Activated T-cell treated with anti-CD3 and anti-CD28 coated beads, Interleukin-2, amount 50 U/mL, for 1 hour (primary cell): ENCODE measurements around the gene HACL1.
"Not testable (repeated sequence)": the region's sequence is repeated elsewhere in the genome, so short reads cannot be mapped to it uniquely, and the experiment has no call there.

ENCODE experiments used
- DNase-seq: peaks from one replicate; pipeline ENCODE4 v3.0.0-alpha.2; 2020

HACL1 gene

DNA sequence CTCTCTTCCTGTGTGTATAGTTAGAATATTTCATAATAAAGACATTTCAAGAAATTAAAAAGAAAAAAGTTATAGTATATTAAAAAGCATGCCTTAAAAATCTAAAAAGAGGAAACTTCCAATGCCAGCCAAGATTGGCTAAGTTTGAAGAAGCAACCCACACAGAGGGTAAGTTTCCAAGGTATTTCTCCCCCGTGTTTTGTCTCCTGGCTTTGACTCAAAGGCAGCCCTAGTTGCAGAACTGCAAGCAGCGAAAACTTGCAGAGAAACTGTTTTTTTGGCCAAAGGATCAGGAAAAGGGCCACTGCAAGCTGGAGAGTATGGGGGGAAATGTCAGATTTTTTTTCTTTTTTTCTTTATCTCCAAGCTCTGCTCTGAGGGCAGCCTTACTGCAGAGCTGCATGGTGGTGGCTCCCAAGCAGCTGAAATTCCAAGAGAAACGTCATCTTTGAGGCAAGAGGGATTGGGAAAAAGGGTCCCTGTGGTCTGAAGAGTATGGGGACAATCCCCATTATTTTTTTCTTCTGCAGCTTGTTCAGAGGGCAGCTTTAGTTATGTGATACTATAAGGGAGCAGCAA, 23.0 kb downstream of the HACL1 start:
- no peak for DNase-seq

DNA sequence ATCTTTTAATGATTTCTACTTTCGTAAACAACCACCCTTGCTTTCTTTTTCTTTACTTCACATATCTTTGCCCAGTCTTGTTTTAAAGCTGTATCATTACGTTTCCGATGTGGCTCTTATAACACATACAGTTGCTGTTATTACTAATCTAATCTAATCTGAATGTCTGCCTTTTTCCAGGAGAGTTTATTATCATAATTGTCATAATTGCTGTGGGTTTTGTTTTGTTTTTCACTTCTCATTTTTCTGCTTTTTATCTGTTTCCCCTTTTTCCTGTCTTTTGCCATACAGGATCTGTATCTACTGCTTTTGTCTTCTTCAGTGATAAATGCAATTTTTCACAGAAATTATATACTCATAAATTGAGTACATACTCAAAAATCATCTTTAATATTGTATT, 24.9 kb downstream of the HACL1 start:
- DNase-seq: no peak

- no peak for DNase-seq
Measured at GRCh38 chr3:15575446-15575845, 25.9 kb downstream of the HACL1 start.

GRCh38 chr3:15572138-15572537, 29.2 kb downstream of the HACL1 start:
- no peak for DNase-seq

GRCh38 chr3:15563190-15563589, 38.2 kb downstream of the HACL1 start:
- no peak for DNase-seq

- DNase-seq: no peak
Measured at GRCh38 chr3:15562560-15562959, 38.8 kb downstream of the HACL1 start.

DNA sequence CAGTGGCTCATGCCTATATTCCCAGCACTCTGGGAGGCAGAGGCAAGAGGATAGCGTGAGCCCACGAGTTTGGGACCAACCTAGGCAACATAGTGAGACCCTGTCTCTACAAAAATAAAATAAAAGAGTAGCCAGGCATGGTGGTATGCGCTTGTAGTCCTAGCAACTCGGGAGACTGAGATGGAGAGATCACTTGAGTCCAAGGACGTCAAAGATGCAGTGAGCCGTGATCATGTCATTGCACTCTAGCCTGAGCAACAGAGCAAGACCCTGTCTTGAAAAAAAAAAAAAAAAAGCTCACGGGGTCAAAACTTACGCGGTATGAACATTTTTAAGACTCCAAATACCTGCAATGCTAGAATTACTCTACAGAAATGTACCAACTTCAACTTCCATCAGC, 42.8 kb downstream of the HACL1 start:
- DNase-seq: no peak

- DNase-seq: peak; percentile 42
Measured at GRCh38 chr3:15557511-15557946, 43.8 kb downstream of the HACL1 start.

- DNase-seq: no peak
Measured at GRCh38 chr3:15556512-15556911, 44.9 kb downstream of the HACL1 start.

- DNase-seq: no peak
Measured at GRCh38 chr3:15553749-15554148, 47.6 kb downstream of the HACL1 start.

GRCh38 chr3:15551902-15552301, 49.5 kb downstream of the HACL1 start:
- DNase-seq: no peak

DNA sequence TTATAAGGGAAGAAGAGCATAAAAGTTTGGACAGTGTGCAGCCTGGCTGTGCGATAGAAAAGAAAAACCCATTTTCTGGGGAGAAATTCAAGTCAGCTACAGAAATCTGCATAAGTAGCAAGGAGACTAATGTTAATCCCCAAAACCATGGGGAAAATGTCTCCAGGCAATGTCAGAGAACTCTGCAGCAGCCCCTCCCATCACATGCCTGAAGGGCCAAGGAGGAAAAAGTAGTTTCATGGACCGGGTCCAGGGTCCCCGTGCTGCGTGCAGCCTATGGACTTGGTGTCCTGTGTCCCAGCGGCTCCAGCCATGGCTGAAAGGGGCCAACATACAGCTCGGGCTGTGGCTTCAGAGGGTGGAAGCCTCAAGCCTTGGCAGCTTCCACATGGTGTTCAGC, 51.5 kb downstream of the HACL1 start:
- no peak for DNase-seq

DNA sequence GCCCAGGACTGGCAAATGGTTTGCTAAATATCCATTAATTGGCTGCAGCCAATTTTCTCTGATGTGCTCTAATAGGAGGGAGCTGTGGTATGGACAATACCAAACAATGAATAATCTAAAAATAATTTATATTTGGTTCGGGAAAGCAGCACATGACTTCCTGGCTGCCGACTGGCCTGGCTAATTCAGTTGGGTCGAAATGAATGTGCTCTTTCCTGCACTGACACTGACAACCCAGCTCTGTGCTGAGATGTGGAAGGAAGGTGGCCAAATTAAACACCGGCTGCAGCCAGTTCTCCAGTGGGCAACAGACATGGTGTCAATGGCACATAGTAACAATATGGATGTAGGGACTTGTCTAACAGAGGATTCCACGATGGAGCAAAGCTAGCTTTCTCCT, 58.8 kb downstream of the HACL1 start:
- no peak for DNase-seq

DNA sequence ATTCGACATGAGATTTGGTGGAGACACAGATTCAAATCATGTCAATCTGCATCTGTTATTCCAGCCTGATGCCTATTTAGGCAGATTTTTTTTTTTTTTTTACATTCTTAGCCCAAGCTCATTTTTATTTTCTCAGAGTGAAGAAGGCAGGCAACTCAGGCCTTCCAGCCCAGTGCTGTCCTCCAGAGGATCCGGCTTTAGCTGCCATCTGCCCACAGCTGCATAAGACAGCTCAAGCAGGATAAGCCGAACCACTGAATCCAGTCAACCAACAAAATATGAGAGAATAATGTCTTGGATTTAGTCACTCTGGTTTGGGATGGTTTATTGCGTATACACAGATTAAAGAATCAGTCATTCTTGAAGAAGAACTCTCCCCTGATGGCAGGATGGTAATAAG, 60.0 kb downstream of the HACL1 start:
- DNase-seq: no peak

DNA sequence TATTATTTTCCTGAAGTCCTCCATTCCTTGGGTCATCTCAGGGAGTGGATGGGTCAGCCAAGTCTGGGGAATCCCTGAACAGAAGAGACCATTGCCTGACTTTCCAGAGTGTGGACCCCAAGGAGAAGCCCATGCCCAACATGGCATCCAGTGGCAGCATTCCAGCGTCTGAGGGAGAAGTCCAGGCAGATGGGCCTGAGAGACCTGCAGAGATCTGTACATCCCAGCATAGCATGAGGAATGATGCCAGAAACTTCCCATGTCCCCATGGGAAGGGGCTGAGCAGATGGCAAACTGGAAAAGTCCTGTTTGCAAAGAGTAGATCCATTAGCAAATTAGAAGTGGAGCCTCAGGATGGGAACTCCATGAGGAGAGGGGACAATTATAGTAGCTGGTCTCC, 62.3 kb downstream of the HACL1 start:
- no peak for DNase-seq

- no peak for DNase-seq
Measured at GRCh38 chr3:15538345-15538744, 63.0 kb downstream of the HACL1 start.

GRCh38 chr3:15536856-15537255, 64.5 kb downstream of the HACL1 start:
- DNase-seq: no peak

DNA sequence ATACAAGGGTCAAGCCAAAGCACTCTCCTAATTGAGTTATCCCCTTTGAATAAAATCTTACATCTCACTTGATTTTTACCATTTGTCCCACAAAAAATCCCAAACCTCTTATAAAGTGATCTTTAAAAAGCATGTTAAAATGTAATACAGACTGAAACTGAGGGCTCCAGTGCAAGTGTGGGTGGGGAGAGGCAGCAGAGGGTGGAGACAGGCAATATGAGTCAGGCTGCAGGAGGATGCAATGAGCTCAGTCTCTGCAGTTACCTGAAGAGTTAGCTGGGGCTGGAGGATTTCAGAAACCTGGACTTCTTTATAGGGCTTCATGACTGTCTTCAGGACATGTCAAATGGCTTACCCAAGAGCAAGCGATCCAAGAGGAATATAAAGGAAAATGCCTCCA, 65.6 kb downstream of the HACL1 start:
- no peak for DNase-seq

DNA sequence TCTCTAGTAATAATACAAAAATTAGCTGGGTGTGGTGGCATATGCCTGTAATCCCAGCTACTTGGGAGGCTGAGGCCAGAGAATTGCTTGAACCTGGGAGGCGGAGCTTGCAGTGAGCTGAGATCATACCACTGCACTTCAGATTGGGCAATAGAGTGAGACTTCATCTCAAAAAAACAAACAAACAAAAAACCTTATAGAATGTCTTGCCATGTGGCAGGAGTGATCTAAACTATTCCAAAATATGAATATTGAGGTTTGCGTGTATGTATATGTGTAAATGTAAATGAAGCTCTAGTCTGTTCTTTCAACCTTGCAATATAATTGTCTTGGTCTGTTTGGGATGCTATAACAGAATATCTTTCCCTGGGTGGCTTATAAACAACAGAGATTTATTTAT, 68.8 kb downstream of the HACL1 start:
- not testable (repeated sequence) for DNase-seq

- DNase-seq: no peak
Measured at GRCh38 chr3:15531346-15531745, 70.0 kb downstream of the HACL1 start.

- DNase-seq: no peak
Measured at GRCh38 chr3:15528854-15529537, 72.4 kb downstream of the HACL1 start.

GRCh38 chr3:15527031-15527459, 74.3 kb downstream of the HACL1 start:
- no peak for DNase-seq

DNA sequence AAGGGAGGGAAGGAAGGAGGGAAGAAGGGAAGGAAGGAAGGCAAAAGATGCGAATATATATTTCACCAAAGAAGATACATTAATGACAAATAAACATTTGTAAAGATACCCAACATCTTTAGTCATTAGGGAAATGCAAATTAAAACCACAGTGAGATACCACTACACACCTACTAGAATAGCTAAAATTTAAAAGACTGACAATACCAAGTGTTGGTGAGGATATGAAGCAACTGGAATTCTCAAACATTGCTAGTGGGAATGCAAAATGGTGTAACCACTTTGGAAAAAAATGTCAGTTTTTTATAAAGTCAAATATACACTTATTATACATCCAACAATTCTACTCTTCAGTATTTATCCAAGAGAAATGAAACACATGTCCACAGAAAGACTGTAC, 75.6 kb downstream of the HACL1 start:
- no peak for DNase-seq

- no peak for DNase-seq
Measured at GRCh38 chr3:15523660-15524417, 77.5 kb downstream of the HACL1 start.
